Measurements from ENCODE around the gene KIF15. TPM values are rescaled to one million over a fixed set of nuclear protein-coding genes. Genes with fewer than 3 reads are reported as not detected.

KIF15 gene
- total RNA-seq, 1 donor from 2014 or later, result 11.8 TPM

DNA sequence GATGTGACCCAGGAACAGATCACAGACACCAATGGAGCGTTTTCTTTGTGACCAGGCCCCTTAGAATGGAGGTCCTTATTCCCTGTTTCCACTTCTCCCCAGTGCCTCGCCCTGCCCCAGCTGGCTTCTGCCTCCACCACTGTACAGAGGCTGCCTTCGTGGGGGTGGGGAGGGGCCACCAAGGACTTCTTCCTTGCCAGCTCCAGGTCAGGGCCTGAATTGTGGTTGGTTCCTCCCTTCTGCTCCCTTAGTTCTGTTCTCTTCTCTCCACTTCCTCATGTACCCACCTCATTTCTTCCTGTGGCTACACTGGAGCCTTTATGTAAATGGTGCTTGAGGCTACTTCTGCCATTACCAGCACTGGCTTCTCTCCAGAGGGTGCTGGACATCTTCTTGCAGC is 129.3 kb downstream of the KIF15 start:
- DNase-seq (ENCODE audit: low read depth), result no peak
- TF ChIP-seq, protein P1, sequence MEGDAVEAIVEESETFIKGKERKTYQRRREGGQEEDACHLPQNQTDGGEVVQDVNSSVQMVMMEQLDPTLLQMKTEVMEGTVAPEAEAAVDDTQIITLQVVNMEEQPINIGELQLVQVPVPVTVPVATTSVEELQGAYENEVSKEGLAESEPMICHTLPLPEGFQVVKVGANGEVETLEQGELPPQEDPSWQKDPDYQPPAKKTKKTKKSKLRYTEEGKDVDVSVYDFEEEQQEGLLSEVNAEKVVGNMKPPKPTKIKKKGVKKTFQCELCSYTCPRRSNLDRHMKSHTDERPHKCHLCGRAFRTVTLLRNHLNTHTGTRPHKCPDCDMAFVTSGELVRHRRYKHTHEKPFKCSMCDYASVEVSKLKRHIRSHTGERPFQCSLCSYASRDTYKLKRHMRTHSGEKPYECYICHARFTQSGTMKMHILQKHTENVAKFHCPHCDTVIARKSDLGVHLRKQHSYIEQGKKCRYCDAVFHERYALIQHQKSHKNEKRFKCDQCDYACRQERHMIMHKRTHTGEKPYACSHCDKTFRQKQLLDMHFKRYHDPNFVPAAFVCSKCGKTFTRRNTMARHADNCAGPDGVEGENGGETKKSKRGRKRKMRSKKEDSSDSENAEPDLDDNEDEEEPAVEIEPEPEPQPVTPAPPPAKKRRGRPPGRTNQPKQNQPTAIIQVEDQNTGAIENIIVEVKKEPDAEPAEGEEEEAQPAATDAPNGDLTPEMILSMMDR (conservative IDR thresholded peaks at IDR 0.05; ENCODE audit: low read depth, low read length), result no peak
- H3K4me3 ChIP-seq (ENCODE audit: low read depth, low read length), result no peak overlapping the region

DNA sequence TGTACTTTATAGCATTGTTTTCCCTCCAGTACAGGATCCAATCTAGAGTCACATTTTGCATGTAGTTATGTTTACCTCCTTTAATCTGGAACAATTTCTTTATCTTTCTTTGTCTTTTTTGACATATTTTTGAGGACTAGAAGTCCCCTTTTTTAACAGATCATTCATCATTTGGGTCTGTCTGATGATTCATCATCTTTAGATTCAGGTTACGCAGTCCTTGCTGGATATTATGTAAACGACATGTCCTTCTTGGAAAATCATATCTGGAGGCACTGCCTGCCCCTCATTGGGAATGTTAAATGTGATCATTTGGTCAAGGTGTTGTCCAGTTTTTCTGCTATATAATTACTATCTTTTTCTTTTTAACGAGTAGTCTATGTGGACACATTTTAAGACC is 131.1 kb downstream of the KIF15 start:
- DNase-seq (ENCODE audit: low read depth), result no peak
- TF ChIP-seq, protein P1 (conservative IDR thresholded peaks at IDR 0.05; ENCODE audit: low read depth, low read length), result no peak
- H3K4me3 ChIP-seq (ENCODE audit: low read depth, low read length), result no peak overlapping the region

DNA sequence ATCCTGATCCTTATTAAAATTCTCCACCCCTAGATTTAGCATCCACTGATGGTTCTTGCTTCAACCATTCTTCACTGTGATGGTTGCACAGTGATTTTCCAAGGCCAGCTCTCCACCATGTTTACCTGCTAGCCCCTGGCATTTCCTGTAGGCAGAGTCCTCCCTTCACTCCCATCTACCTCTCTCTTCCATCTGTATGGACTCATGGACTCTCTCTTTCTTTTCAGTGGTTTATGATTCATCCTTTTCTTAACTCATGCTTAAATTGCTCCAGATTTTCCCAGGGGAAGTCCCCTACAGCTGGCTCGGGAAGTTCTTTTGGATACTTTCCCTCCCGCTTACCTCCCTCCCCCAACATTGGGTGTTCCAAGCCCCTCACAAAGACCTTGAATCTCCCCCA is 131.5 kb downstream of the KIF15 start:
- no peak overlapping the region for H3K4me3 ChIP-seq (ENCODE audit: low read depth, low read length)
- TF ChIP-seq, protein P1 (conservative IDR thresholded peaks at IDR 0.05; ENCODE audit: low read depth, low read length), result no peak
- DNase-seq (ENCODE audit: low read depth), result peak; percentile 56

DNA sequence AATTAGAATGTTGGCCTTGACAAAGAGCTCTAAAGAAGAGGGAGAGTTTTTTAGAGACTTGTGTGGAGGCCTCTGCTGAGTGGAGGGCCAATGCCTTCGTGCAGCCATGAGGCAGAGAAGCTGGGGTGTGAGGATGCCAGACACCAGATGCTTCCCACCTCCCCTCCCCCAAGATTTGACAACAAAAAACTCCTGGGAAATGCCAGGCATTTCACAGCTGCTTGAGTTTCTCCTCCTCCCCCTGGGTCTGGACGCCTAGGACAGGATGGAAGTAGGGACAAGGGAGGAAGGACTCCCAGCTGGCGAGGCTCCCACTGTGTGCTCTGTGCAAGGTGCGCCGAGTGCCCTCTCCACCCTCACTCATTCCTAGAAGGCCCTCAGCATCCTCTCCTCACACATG is 132.9 kb downstream of the KIF15 start:
- TF ChIP-seq, protein P1 (conservative IDR thresholded peaks at IDR 0.05; ENCODE audit: low read depth, low read length), result no peak
- no peak overlapping the region for H3K4me3 ChIP-seq (ENCODE audit: low read depth, low read length)
- DNase-seq (ENCODE audit: low read depth), result no peak

DNA sequence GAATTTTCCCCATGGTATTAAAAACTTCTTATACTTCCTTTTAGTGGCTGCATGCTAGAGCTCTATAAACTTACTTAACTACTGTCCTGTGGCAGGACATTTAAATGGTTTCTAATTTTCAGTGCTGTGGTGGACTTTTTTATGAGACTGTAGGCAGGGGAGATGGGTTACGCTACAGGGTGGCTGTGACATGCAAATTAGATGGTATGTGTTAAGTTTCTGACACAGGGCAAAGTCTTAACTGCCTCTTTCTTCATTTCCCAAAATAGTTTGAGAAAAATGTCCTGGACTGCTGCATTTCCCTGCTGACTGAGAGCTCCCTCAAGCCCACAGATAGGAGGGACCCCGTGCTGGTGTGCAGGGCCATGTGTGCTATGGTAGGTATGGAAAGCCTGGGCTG is 134.8 kb downstream of the KIF15 start:
- no peak overlapping the region for H3K4me3 ChIP-seq (ENCODE audit: low read depth, low read length)
- TF ChIP-seq, protein P1 (conservative IDR thresholded peaks at IDR 0.05; ENCODE audit: low read depth, low read length), result no peak

DNA sequence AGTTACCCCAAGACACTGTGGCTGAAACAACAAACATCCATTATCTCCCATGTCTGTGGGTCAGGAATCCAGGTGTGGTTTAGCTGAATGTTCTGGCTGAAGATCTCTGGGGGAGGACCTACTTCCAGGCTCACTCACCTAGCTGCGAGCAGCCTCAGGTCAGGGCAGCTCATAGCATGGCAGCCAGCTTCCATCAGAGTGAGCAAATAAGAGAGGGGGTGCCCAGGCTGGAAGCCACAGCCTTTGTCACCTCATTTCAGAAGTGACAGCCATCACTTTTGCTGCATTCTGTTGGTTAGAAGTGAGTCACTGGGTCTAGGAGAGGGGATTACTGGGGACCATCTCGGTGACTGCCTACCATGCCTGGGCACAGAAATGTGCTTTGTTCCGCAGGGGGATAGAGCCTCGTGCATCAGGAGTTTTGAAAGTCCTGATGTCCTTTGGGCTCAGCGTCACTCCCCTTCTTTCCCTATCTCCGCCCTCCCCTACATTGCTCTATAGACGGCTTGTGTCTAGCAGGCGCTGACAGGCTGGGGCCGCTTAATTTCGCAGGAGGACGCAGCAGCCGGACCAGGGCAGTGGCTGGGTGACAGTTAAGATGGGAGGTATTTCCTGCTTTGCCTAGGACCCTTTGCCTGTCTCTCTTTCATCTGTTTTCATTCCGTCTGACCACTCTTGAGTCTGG is 138.2 kb downstream of the KIF15 start:
- H3K4me3 ChIP-seq (ENCODE audit: low read depth, low read length), result no peak overlapping the region
- DNase-seq (ENCODE audit: low read depth), result no peak
- TF ChIP-seq, protein P1 (conservative IDR thresholded peaks at IDR 0.05; ENCODE audit: low read depth, low read length), result no peak

More for the DNA sequence above, 134.8 kb downstream of the KIF15 start:
- no peak for DNase-seq (ENCODE audit: low read depth)

DNA sequence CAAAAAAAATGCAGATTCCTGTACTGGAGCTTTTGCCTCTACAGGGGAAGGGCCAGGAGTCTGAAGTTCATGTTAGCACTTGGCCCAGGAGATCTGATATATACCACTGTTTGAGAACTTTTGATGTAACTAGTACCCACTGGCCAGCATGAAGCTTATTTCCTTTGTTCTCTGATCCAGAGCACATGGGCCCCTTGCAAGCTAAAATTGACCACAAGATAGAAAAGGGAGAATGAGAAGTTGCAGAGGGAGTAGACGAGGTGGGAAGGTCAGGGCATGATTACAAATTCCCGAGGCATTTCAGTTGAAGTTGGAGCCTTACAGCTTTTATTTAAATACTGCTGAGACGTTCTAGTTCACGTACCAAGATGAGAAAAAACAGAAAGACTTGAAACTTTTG is 141.0 kb downstream of the KIF15 start:
- TF ChIP-seq, protein P1 (conservative IDR thresholded peaks at IDR 0.05; ENCODE audit: low read depth, low read length), result no peak

More for the DNA sequence above, 141.0 kb downstream of the KIF15 start:
- DNase-seq (ENCODE audit: low read depth), result no peak
- H3K4me3 ChIP-seq (ENCODE audit: low read depth, low read length), result no peak overlapping the region
